Measurements from ENCODE around the gene URB2. TPM values are rescaled to one million over a fixed set of nuclear protein-coding genes. Genes with fewer than 3 reads are reported as not detected.

URB2 gene
- total RNA-seq, 4 donors from 2014 or later, result 11.0 to 14.1 (median 11.7) TPM

GRCh38 chr1:229582011-229582694 is 43.9 kb upstream of the URB2 start:
- 28% methylated on average over 11 of the region's 11 CpGs for WGBS
- Histone ChIP-seq H3K27me3 (no peaks in the 10 kb centered on the region), H3K4me1 (peaks cover 16% of the 10 kb centered on the region), H3K4me3 (no peak overlapping the region), H3K9me3 (no peaks in the 10 kb centered on the region), H3K27ac (no peak overlapping the region), H3K36me3 (no peaks in the 10 kb centered on the region)
- DNase-seq (ENCODE audit: low spot score in 2 of 2), result no peak
- no peak for TF ChIP-seq CTCF (IDR thresholded peaks at IDR 0.05)
- TF ChIP-seq EP300 (IDR thresholded peaks at IDR 0.05), result no peak
- TF ChIP-seq POLR2AphosphoS5 (IDR thresholded peaks at IDR 0.05), result no peak
- no peak for TF ChIP-seq POLR2A (IDR thresholded peaks at IDR 0.05)

DNA sequence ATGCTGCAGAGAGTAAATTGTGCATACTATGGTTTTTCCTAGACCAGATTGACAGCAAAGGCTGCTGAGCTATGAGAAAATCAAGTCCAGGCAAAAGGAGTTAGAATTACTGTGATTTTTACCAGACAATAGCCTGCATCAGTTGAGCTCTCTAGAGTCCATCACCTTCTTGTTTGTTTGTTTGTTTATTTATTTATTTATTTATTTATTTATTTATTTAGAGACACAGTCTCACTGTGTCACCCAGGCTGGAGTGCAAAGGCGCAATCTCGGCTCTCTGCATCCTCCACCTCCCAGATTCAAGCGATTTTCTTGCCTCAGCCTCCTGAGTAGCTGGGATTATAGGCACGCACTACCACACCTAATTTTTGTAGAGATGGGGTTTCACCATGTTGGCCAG is 43.3 kb upstream of the URB2 start:
- peaks cover 16% of the 10 kb centered on the region for H3K4me1 ChIP-seq
- 92% methylated on average over 4 of the region's 4 CpGs for WGBS
- H3K36me3 ChIP-seq, result no peaks in the 10 kb centered on the region
- H3K4me3 ChIP-seq, result no peak overlapping the region
- no peaks in the 10 kb centered on the region for H3K9me3 ChIP-seq
- no peak overlapping the region for H3K27ac ChIP-seq
- DNase-seq (ENCODE audit: low spot score in 2 of 2), result no peak
- TF ChIP-seq CTCF (IDR thresholded peaks at IDR 0.05) (no peak), POLR2AphosphoS5 (IDR thresholded peaks at IDR 0.05) (no peak), POLR2A (IDR thresholded peaks at IDR 0.05) (no peak), EP300 (IDR thresholded peaks at IDR 0.05) (no peak)
- no peaks in the 10 kb centered on the region for H3K27me3 ChIP-seq

GRCh38 chr1:229585338-229585737 is 40.7 kb upstream of the URB2 start:
- TF ChIP-seq CTCF (IDR thresholded peaks at IDR 0.05) (no peak), POLR2A (IDR thresholded peaks at IDR 0.05) (no peak), POLR2AphosphoS5 (IDR thresholded peaks at IDR 0.05) (no peak), EP300 (IDR thresholded peaks at IDR 0.05) (no peak)
- 81% methylated on average over 2 of the region's 2 CpGs for WGBS

GRCh38 chr1:229590119-229590518 is 35.9 kb upstream of the URB2 start:
- H3K27me3 ChIP-seq, result no peaks in the 10 kb centered on the region
- no peaks in the 10 kb centered on the region for H3K4me1 ChIP-seq
- no peaks in the 10 kb centered on the region for H3K9me3 ChIP-seq
- H3K36me3 ChIP-seq, result peaks cover 26% of the 10 kb centered on the region
- WGBS, result 86% methylated on average over 5 of the region's 5 CpGs
- no peak overlapping the region for H3K27ac ChIP-seq
- DNase-seq (ENCODE audit: low spot score in 2 of 2), result no peak
- no peak overlapping the region for H3K4me3 ChIP-seq
- TF ChIP-seq EP300 (IDR thresholded peaks at IDR 0.05), result no peak
- no peak for TF ChIP-seq POLR2A (IDR thresholded peaks at IDR 0.05)
- no peak for TF ChIP-seq CTCF (IDR thresholded peaks at IDR 0.05)
- no peak for TF ChIP-seq POLR2AphosphoS5 (IDR thresholded peaks at IDR 0.05)

More at GRCh38 chr1:229585338-229585737, 40.7 kb upstream of the URB2 start:
- Histone ChIP-seq H3K36me3 (no peaks in the 10 kb centered on the region), H3K27ac (no peak overlapping the region), H3K4me1 (peaks cover 4% of the 10 kb centered on the region), H3K27me3 (no peaks in the 10 kb centered on the region), H3K4me3 (no peak overlapping the region), H3K9me3 (no peaks in the 10 kb centered on the region)
- DNase-seq (ENCODE audit: low spot score in 2 of 2), result no peak

DNA sequence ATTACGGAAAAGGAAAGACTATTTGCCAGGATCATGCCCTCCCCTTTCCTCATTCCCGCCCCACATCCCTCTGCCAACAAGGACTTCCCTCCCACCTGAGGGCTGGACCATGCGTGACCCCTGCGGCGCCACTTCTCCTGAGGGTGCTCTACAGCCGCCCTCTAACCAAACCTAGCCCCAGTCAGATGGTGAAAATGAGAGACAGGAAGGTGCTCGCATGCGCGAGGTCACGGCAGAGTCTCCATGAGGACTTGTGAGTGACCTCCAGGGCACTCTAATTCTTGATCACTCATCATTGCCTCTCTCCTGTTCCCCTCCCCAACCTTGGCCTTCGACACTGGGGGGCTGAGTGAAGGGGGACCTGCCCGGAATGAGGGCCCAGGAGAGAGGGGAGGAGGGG is 32.2 kb upstream of the URB2 start:
- Histone ChIP-seq H3K4me1 (peaks cover 12% of the 10 kb centered on the region), H3K4me3 (no peak overlapping the region), H3K9me3 (no peaks in the 10 kb centered on the region), H3K36me3 (peaks cover 34% of the 10 kb centered on the region), H3K27me3 (no peaks in the 10 kb centered on the region), H3K27ac (no peak overlapping the region)
- TF ChIP-seq CTCF (IDR thresholded peaks at IDR 0.05) (no peak), POLR2AphosphoS5 (IDR thresholded peaks at IDR 0.05) (no peak), POLR2A (IDR thresholded peaks at IDR 0.05) (no peak), EP300 (IDR thresholded peaks at IDR 0.05) (no peak)
- 94% methylated on average over 12 of the region's 12 CpGs for WGBS
- no peak for DNase-seq (ENCODE audit: low spot score in 2 of 2)

Measured in suprapubic skin (tissue), 4 donors.